ENCODE measurements around the gene PSMD12.

The PSMD12 gene

GRCh38 chr17:67297454-67297960, 68.9 kb downstream of the PSMD12 start:
- no peak for TF ChIP-seq CTCF (IDR thresholded peaks at IDR 0.05; ENCODE audit: insufficient read depth, low read length, poor library complexity, severe bottlenecking)
- no peaks in the 10 kb centered on the region for H3K27me3 ChIP-seq (replicated peaks; ENCODE audit: control insufficient read depth, insufficient read depth, low read length)
- no peaks in the 10 kb centered on the region for H3K36me3 ChIP-seq (ENCODE audit: control insufficient read depth, insufficient read depth, low read length)
- H3K4me3 ChIP-seq (replicated peaks; ENCODE audit: low read depth, low read length): no peak overlapping the region
- no peak for DNase-seq (ENCODE audit: extremely low read depth, insufficient read length)

GRCh38 chr17:67294451-67295199, 71.8 kb downstream of the PSMD12 start:
- DNase-seq (ENCODE audit: extremely low read depth, insufficient read length): no peak
- no peaks in the 10 kb centered on the region for H3K27me3 ChIP-seq (replicated peaks; ENCODE audit: control insufficient read depth, insufficient read depth, low read length)
- TF ChIP-seq CTCF (IDR thresholded peaks at IDR 0.05; ENCODE audit: insufficient read depth, low read length, poor library complexity, severe bottlenecking): no peak
- H3K36me3 ChIP-seq (ENCODE audit: control insufficient read depth, insufficient read depth, low read length): no peaks in the 10 kb centered on the region
- H3K4me3 ChIP-seq (replicated peaks; ENCODE audit: low read depth, low read length): no peak overlapping the region

- peak; percentile 95 for TF ChIP-seq CTCF (IDR thresholded peaks at IDR 0.05; ENCODE audit: insufficient read depth, low read length, poor library complexity, severe bottlenecking)
- H3K27me3 ChIP-seq (replicated peaks; ENCODE audit: control insufficient read depth, insufficient read depth, low read length): no peaks in the 10 kb centered on the region
- DNase-seq (ENCODE audit: extremely low read depth, insufficient read length): peak; percentile 55
- H3K4me3 ChIP-seq (replicated peaks; ENCODE audit: low read depth, low read length): peak overlapping the region; percentile 12; the same call in 1 of the 2 replicates
- no peaks in the 10 kb centered on the region for H3K36me3 ChIP-seq (ENCODE audit: control insufficient read depth, insufficient read depth, low read length)
Observed at GRCh38 chr17:67293251-67294203, 72.8 kb downstream of the PSMD12 start.

- TF ChIP-seq CTCF (IDR thresholded peaks at IDR 0.05; ENCODE audit: insufficient read depth, low read length, poor library complexity, severe bottlenecking): no peak
Observed at GRCh38 chr17:67290711-67291291, 75.6 kb downstream of the PSMD12 start.

GRCh38 chr17:67290244-67290643, 76.1 kb downstream of the PSMD12 start:
- no peaks in the 10 kb centered on the region for H3K27me3 ChIP-seq (replicated peaks; ENCODE audit: control insufficient read depth, insufficient read depth, low read length)
- no peaks in the 10 kb centered on the region for H3K36me3 ChIP-seq (ENCODE audit: control insufficient read depth, insufficient read depth, low read length)
- TF ChIP-seq CTCF (IDR thresholded peaks at IDR 0.05; ENCODE audit: insufficient read depth, low read length, poor library complexity, severe bottlenecking): no peak
- H3K4me3 ChIP-seq (replicated peaks; ENCODE audit: low read depth, low read length): no peak overlapping the region
- DNase-seq (ENCODE audit: extremely low read depth, insufficient read length): no peak

More at GRCh38 chr17:67290711-67291291, 75.6 kb downstream of the PSMD12 start:
- Histone ChIP-seq H3K4me3 (replicated peaks; ENCODE audit: low read depth, low read length) (no peak overlapping the region), H3K27me3 (replicated peaks; ENCODE audit: control insufficient read depth, insufficient read depth, low read length) (no peaks in the 10 kb centered on the region), H3K36me3 (ENCODE audit: control insufficient read depth, insufficient read depth, low read length) (no peaks in the 10 kb centered on the region)
- no peak for DNase-seq (ENCODE audit: extremely low read depth, insufficient read length)
